Fibroblast of gingiva (primary cell): ENCODE measurements around the gene ZNF649.
"Not testable (repeated sequence)": the region's sequence is repeated elsewhere in the genome, so short reads cannot be mapped to it uniquely, and the experiment has no call there.

Experiments used
- DNase-seq: peaks from one replicate; pipeline ENCODE4 v3.0.0-alpha.2; 2011; ENCODE audit warnings: low read depth

ZNF649 gene

GRCh38 chr19:51904331-51905165 lies at the start of gene ZNF649:
TSS of gene ZNF649 (minus strand) at chr19:51905017. CDS start at chr19:51900107, 4,910 bp downstream.
- peak; percentile 84 for DNase-seq

GRCh38 chr19:51948975-51949374 lies 44.2 kb upstream of the ZNF649 start:
- peak; percentile 29 for DNase-seq

GRCh38 chr19:51946602-51947001 lies 41.8 kb upstream of the ZNF649 start:
- DNase-seq: no peak

- DNase-seq: no peak
These were observed 40.2 kb upstream of the ZNF649 start for GRCh38 chr19:51944798-51945552.

GRCh38 chr19:51938936-51939335 lies 34.1 kb upstream of the ZNF649 start:
- no peak for DNase-seq

- DNase-seq: no peak
These were observed 27.1 kb upstream of the ZNF649 start for GRCh38 chr19:51931921-51932320.

GRCh38 chr19:51927859-51928258 lies 23.0 kb upstream of the ZNF649 start:
- DNase-seq: no peak

- DNase-seq: peak; percentile 90
These were observed 22.2 kb upstream of the ZNF649 start, which contains the start of gene ZNF613 for GRCh38 chr19:51926784-51927741. TSS of gene ZNF613 (plus strand) at chr19:51927472. CDS start at chr19:51936221, 8,749 bp downstream.

- no peak for DNase-seq
These were observed 21.6 kb upstream of the ZNF649 start for GRCh38 chr19:51926426-51926783.

- no peak for DNase-seq
These were observed 17.1 kb upstream of the ZNF649 start for GRCh38 chr19:51921949-51922348.

- no peak for DNase-seq
These were observed 14.8 kb upstream of the ZNF649 start for GRCh38 chr19:51919606-51920005.

- DNase-seq: no peak
These were observed 11.3 kb upstream of the ZNF649 start for GRCh38 chr19:51916167-51916566.

GRCh38 chr19:51915324-51915867 lies 10.6 kb upstream of the ZNF649 start:
- DNase-seq: no peak

GRCh38 chr19:51907981-51908380 lies 3.2 kb upstream of the ZNF649 start:
- not testable (repeated sequence) for DNase-seq

- DNase-seq: not testable (repeated sequence)
These were observed 1.3 kb upstream of the ZNF649 start for GRCh38 chr19:51906108-51906507.

GRCh38 chr19:51905639-51906038 lies 822 bp upstream of the ZNF649 start:
- not testable (repeated sequence) for DNase-seq

GRCh38 chr19:51905206-51905605 lies 389 bp upstream of the ZNF649 start:
- DNase-seq: no peak

- no peak for DNase-seq
These were observed 1.6 kb downstream of the ZNF649 start for GRCh38 chr19:51903192-51903591.

- DNase-seq: no peak
These were observed 3.0 kb downstream of the ZNF649 start for GRCh38 chr19:51901860-51902259.

GRCh38 chr19:51891193-51891747 lies 13.5 kb downstream of the ZNF649 start:
- DNase-seq: no peak

GRCh38 chr19:51889934-51890333 lies 14.9 kb downstream of the ZNF649 start:
- no peak for DNase-seq
